H1 (cell line): ENCODE data around the gene MMP1. TPM values are rescaled to one million over a fixed set of nuclear protein-coding genes. Genes with fewer than 3 reads are reported as not detected.

Experiments
- CTCF ChIA-PET: fragments of 300-600 bp; sonication (Branson Sonifier 250); formaldehyde crosslinking; loops from one replicate; lab custom pipeline; 2021; ENCODE audit not compliant: partially characterized antibody; lab: Charles Lee
- POLR2A ChIA-PET: fragments of 300-600 bp; sonication (Branson Sonifier 250); formaldehyde crosslinking; loops from one replicate; lab custom pipeline; 2021; ENCODE audit warnings: inconsistent platforms; ENCODE audit not compliant: partially characterized antibody; lab: Charles Lee
- DNase-seq, 2 experiments: peaks; one replicate each; pipeline versions ENCODE4 v3.0.0 to v3.0.0-alpha.2; 2010 to 2022; ENCODE audit warnings: low spot score in 2 of 2, low read depth in 1 of 2, mixed read lengths in 1 of 2
- FAIRE-seq: peaks from 2 replicates; lab custom pipeline; 2011; peaks lifted over from hg19 to GRCh38; lab: Jason Lieb, UNC
- H2AFZ ChIP-seq: 2 replicates; pipeline ENCODE4 v1.8.1; 2012; ENCODE audit warnings: low read length, inconsistent platforms
- H2AK5ac ChIP-seq: 2 replicates; pipeline ENCODE4 v1.6.1; 2013; ENCODE audit warnings: low read depth, low read length
- H2BK120ac ChIP-seq: replicated peaks from 2 replicates; pipeline ENCODE3; 2013; ENCODE audit warnings: low read depth, low read length, inconsistent platforms
- H2BK12ac ChIP-seq: 2 replicates; pipeline ENCODE4 v1.6.1; 2013; ENCODE audit warnings: low read depth, low read length
- H2BK15ac ChIP-seq: 2 replicates; pipeline ENCODE4 v1.6.1; 2013; ENCODE audit warnings: low read length
- H2BK20ac ChIP-seq: 2 replicates; pipeline ENCODE4 v1.6.1; 2013; ENCODE audit warnings: low read length
- H2BK5ac ChIP-seq: 2 replicates; pipeline ENCODE4 v1.6.1; 2013; ENCODE audit warnings: low read depth, low read length
- H3K14ac ChIP-seq: 2 replicates; pipeline ENCODE4 v1.6.1; 2013; ENCODE audit warnings: inconsistent platforms; ENCODE audit not compliant: insufficient read length
- H3K18ac ChIP-seq: 2 replicates; pipeline ENCODE4 v1.6.1; 2013; ENCODE audit warnings: low read length; ENCODE audit errors: extremely low read depth
- H3K23ac ChIP-seq: 2 replicates; pipeline ENCODE4 v1.6.1; 2013; ENCODE audit warnings: inconsistent platforms; ENCODE audit not compliant: insufficient read length
- H3K23me2 ChIP-seq: 2 replicates; pipeline ENCODE4 v1.6.1; 2013; ENCODE audit warnings: low read depth, low read length
- H3K27ac ChIP-seq: 2 replicates; pipeline ENCODE4 v1.6.1; 2011; ENCODE audit warnings: low read depth, low read length, inconsistent platforms
- H3K27me3 ChIP-seq, 4 experiments: replicated peaks in 1 of 4; 1 replicate in 1 of 4; 2 replicates in 3 of 4; pipeline versions ENCODE4 v1.6.1 to v1.8.1; 2011 to 2013; ENCODE audit warnings: low read length in 3 of 4, mild to moderate bottlenecking in 3 of 4, inconsistent platforms in 2 of 4, mixed read lengths in 2 of 4, moderate library complexity in 1 of 4; ENCODE audit not compliant: control insufficient read depth in 3 of 4, insufficient read depth in 3 of 4; ENCODE audit errors: extremely low read depth in 1 of 4
- H3K36me3 ChIP-seq, 4 experiments: 2 replicates each; pipeline versions ENCODE4 v1.6.1 to v1.8.1; 2011 to 2013; ENCODE audit warnings: mild to moderate bottlenecking in 4 of 4, low read length in 3 of 4, moderate library complexity in 2 of 4, control low read depth in 1 of 4, inconsistent platforms in 1 of 4; ENCODE audit not compliant: insufficient read depth in 4 of 4, control insufficient read depth in 2 of 4
- H3K4ac ChIP-seq: replicated peaks from 2 replicates; pipeline ENCODE3; 2013; ENCODE audit warnings: low read length, low read depth, mixed read lengths, inconsistent platforms; ENCODE audit not compliant: insufficient read length
- H3K4me1 ChIP-seq, 4 experiments: replicated peaks in 1 of 4; 1 replicate in 1 of 4; 2 replicates in 3 of 4; pipeline versions ENCODE4 v1.6.1 to v1.8.1; 2011 to 2013; ENCODE audit warnings: low read length in 3 of 4, inconsistent platforms in 2 of 4, mixed read lengths in 1 of 4; ENCODE audit not compliant: insufficient read depth in 4 of 4, control insufficient read depth in 3 of 4
- H3K4me2 ChIP-seq, 2 experiments: 2 replicates each; pipeline versions ENCODE4 v1.6.1 to v1.8.1; 2011 to 2013; ENCODE audit warnings: low read depth in 2 of 2, low read length in 2 of 2, control low read depth in 1 of 2, inconsistent platforms in 1 of 2, mild to moderate bottlenecking in 1 of 2; ENCODE audit not compliant: insufficient read depth in 1 of 2
- H3K4me3 ChIP-seq, 4 experiments: fragments of 200-600, 300-600 bp in 1 of 4; sonication (generic), shearing (Covaris generic), sonication (Bioruptor Twin) in 1 of 4; 2 replicates each; pipeline versions ENCODE4 v1.5.1 to v1.8.1; 2011 to 2016; ENCODE audit warnings: low read length in 4 of 4, low read depth in 3 of 4, control low read depth in 2 of 4, inconsistent platforms in 2 of 4, mild to moderate bottlenecking in 2 of 4, mixed read lengths in 1 of 4, moderate library complexity in 1 of 4; ENCODE audit not compliant: insufficient read depth in 2 of 4; ENCODE audit errors: extremely low read depth in 1 of 4
- H3K56ac ChIP-seq: replicated peaks from 2 replicates; pipeline ENCODE3; 2013; ENCODE audit warnings: low read depth, mild to moderate bottlenecking, mixed read lengths, low read length, inconsistent platforms; ENCODE audit not compliant: insufficient read length
- H3K79me1 ChIP-seq: 2 replicates; pipeline ENCODE4 v1.6.1; 2013; ENCODE audit warnings: low read depth, low read length, control low read depth
- H3K79me2 ChIP-seq, 2 experiments: 2 replicates each; pipeline versions ENCODE4 v1.6.1 to v1.8.1; 2012 to 2013; ENCODE audit warnings: low read length in 2 of 2, mild to moderate bottlenecking in 2 of 2, inconsistent platforms in 1 of 2; ENCODE audit not compliant: insufficient read depth in 2 of 2, control insufficient read depth in 1 of 2
- H3K9ac ChIP-seq, 4 experiments: replicated peaks in 1 of 4; 1 replicate in 1 of 4; 2 replicates in 3 of 4; pipeline versions ENCODE4 v1.6.1 to v1.8.1; 2011 to 2013; ENCODE audit warnings: low read depth in 3 of 4, low read length in 3 of 4, control low read depth in 2 of 4, mild to moderate bottlenecking in 2 of 4, moderate library complexity in 2 of 4, inconsistent platforms in 1 of 4; ENCODE audit errors: extremely low read depth in 1 of 4
- H3K9me3 ChIP-seq, 2 experiments: 2 replicates each; pipeline versions ENCODE4 v1.6.1 to v1.8.1; 2012 to 2013; ENCODE audit warnings: mild to moderate bottlenecking in 2 of 2, moderate library complexity in 2 of 2, control low read depth in 1 of 2, inconsistent platforms in 1 of 2, low read depth in 1 of 2, low read length in 1 of 2, mixed read lengths in 1 of 2; ENCODE audit not compliant: insufficient read depth in 2 of 2
- H4K20me1 ChIP-seq, 2 experiments: replicated peaks in 1 of 2; 2 replicates each; pipeline versions ENCODE3 to v1.8.1; 2011 to 2013; ENCODE audit warnings: inconsistent platforms in 2 of 2, low read length in 2 of 2, mild to moderate bottlenecking in 1 of 2; ENCODE audit not compliant: insufficient read depth in 2 of 2, control insufficient read depth in 1 of 2
- H4K5ac ChIP-seq: 2 replicates; pipeline ENCODE4 v1.6.1; 2013; ENCODE audit warnings: low read length, low read depth, mixed read lengths, inconsistent platforms; ENCODE audit not compliant: insufficient read length
- H4K8ac ChIP-seq: 2 replicates; pipeline ENCODE4 v1.8.0; 2013; ENCODE audit warnings: mild to moderate bottlenecking, moderate library complexity, low read length, inconsistent platforms; ENCODE audit not compliant: insufficient read depth; ENCODE audit errors: extremely low read depth
- H4K91ac ChIP-seq: replicated peaks from 2 replicates; pipeline ENCODE3; 2013; ENCODE audit warnings: low read length, mixed read lengths, inconsistent platforms; ENCODE audit not compliant: insufficient read length
- BACH1 ChIP-seq: IDR thresholded peaks from 2 replicates; pipeline ENCODE4 v1.6.1; 2012; ENCODE audit warnings: low read length, improper control_type of control experiment
- CHD2 ChIP-seq: IDR thresholded peaks from 2 replicates; pipeline ENCODE4 v1.6.1; 2012; ENCODE audit warnings: low read length, improper control_type of control experiment
- GABPA ChIP-seq: IDR thresholded peaks from 2 replicates; pipeline ENCODE4 v1.6.1; 2011; ENCODE audit warnings: mild to moderate bottlenecking, low read length, moderate library complexity, borderline replicate concordance; ENCODE audit not compliant: insufficient read depth
- JUN ChIP-seq: IDR thresholded peaks from 2 replicates; pipeline ENCODE4 v1.6.1; 2011; ENCODE audit warnings: low read depth, mild to moderate bottlenecking, improper control_type of control experiment, low read length
- NANOG ChIP-seq: IDR thresholded peaks from 2 replicates; pipeline ENCODE4 v1.6.1; 2011; ENCODE audit warnings: low read length, low read depth, mild to moderate bottlenecking, inconsistent platforms; ENCODE audit not compliant: insufficient read depth, poor library complexity, severe bottlenecking
- POLR2A ChIP-seq, 2 experiments: IDR thresholded peaks; 1 replicate in 1 of 2; 2 replicates in 1 of 2; pipeline ENCODE4 v1.6.1; 2011; ENCODE audit warnings: low read depth in 2 of 2, low read length in 2 of 2, mild to moderate bottlenecking in 2 of 2; ENCODE audit errors: control extremely low read depth in 1 of 2
- SIRT6 ChIP-seq: IDR thresholded peaks from one replicate; pipeline ENCODE4 v1.7.1; 2012; ENCODE audit warnings: low read length, inconsistent platforms
- SUZ12 ChIP-seq: fragments of 200-600 bp; sonication (generic); IDR thresholded peaks from 2 replicates; pipeline ENCODE4 v1.6.1; 2012; ENCODE audit warnings: mild to moderate bottlenecking, inconsistent platforms, low read length, moderate library complexity, mixed read lengths
- TBP ChIP-seq: IDR thresholded peaks from 2 replicates; pipeline ENCODE4 v1.6.1; 2011; ENCODE audit warnings: low read depth, low read length, improper control_type of control experiment
- ZNF274 ChIP-seq: IDR thresholded peaks from 2 replicates; pipeline ENCODE4 v1.7.0; 2012; ENCODE audit warnings: low read length, borderline replicate concordance; ENCODE audit errors: extremely low read depth
- WGBS, 2 experiments: shearing (Covaris generic) in 1 of 2; methylation state at CpG; one replicate each; pipeline versions ENCODE4 v1.1.6 to v1.1.7; 2013 to 2015; ENCODE audit warnings: low lambda C conversion rate in 2 of 2, mixed read lengths in 2 of 2, inconsistent platforms in 1 of 2, low coverage in 1 of 2, missing lambda C conversion rate in 1 of 2; ENCODE audit not compliant: insufficient replicate concordance in 2 of 2, insufficient coverage in 1 of 2, insufficient read length in 1 of 2; ENCODE audit errors: extremely low coverage in 1 of 2, missing lambda C conversion rate in 1 of 2; 5-methylcytosine and 5-hydroxymethylcytosine counted together
- polyA plus RNA-seq, 7 experiments: library from polyadenylated mRNA; depleted of rRNA in 3 of 7; stranded (reverse) in 5 of 7; unstranded in 2 of 7; fragments of >200 nt in 5 of 7; fragments of 200-250 nt in 2 of 7; gene quantifications; 1 replicate in 5 of 7; 2 replicates in 1 of 7; 4 replicates in 1 of 7; pipeline versions ENCODE4 v1.2.1 to v1.2.3, GENCODE V29; 2011 to 2013; ENCODE audit warnings: missing spikeins in 2 of 7, mixed read lengths in 2 of 7
- total RNA-seq: library from RNA; stranded (reverse); fragmentation: NEBNext Ultra II Directional; extraction: Animal tissue kit (Norgen Biotek cat#: 25700); gene quantifications from 2 replicates; pipeline ENCODE4 v1.2.1, GENCODE V29; 2021

Gene MMP1
- total and polyA plus RNA-seq, 2 of the 8 experiments (the other 6 are each of a cell fraction or from before 2014, with no cell fraction given) = not detected

- DNase-seq (no peak), FAIRE-seq (no peak)
- no peak overlapping the region for H2BK5ac ChIP-seq
- H4K8ac ChIP-seq = no peak overlapping the region
- H3K4me2 ChIP-seq = no peak overlapping the region
- H3K4ac ChIP-seq = no peak overlapping the region
- no peak overlapping the region for H2BK20ac ChIP-seq
- no peak overlapping the region for H3K18ac ChIP-seq
- no peak overlapping the region for H3K14ac ChIP-seq
- H2BK120ac ChIP-seq = no peak overlapping the region
- H3K23ac ChIP-seq = no peak overlapping the region
- H4K5ac ChIP-seq = no peak overlapping the region
- no peak overlapping the region for H3K9ac ChIP-seq
- TF ChIP-seq SUZ12 (no peak), TBP (no peak), SIRT6 (no peak), GABPA (no peak), JUN (no peak), POLR2A (IDR thresholded peaks at IDR 0.05; ENCODE audit: control extremely low read depth in 1 of 2, low read depth in 2 of 2, low read length in 2 of 2) (no peak), ZNF274 (no peak), NANOG (no peak), BACH1 (no peak), CHD2 (no peak)
- no peak overlapping the region for H3K4me3 ChIP-seq
- WGBS, 2 experiments = 88% methylated on average over 4 of the region's 4 CpGs; no CpG with 5 or more reads in 1 of the 2 experiments
- no peaks in the 10 kb centered on the region for H3K79me1 ChIP-seq
- H3K56ac ChIP-seq = no peak overlapping the region
- no peaks in the 10 kb centered on the region for H3K4me1 ChIP-seq
- H2BK12ac ChIP-seq = no peak overlapping the region
- H3K79me2 ChIP-seq = no peaks in the 10 kb centered on the region
- no peak overlapping the region for H4K91ac ChIP-seq
- no peaks in the 10 kb centered on the region for H3K27me3 ChIP-seq
- H2AFZ ChIP-seq = no peak overlapping the region
- H3K9me3 ChIP-seq = no peaks in the 10 kb centered on the region
- H2BK15ac ChIP-seq = no peak overlapping the region
- H4K20me1 ChIP-seq = no peaks in the 10 kb centered on the region
- no peaks in the 10 kb centered on the region for H3K36me3 ChIP-seq
- H3K27ac ChIP-seq = no peak overlapping the region
- no peaks in the 10 kb centered on the region for H3K23me2 ChIP-seq
- ChIA-PET POLR2A (no interaction called here), CTCF (interaction anchor here (0.6 to 6.1 kb wide), 9 partner anchors 9 to 150 kb away, joined by 3 to 57 read pairs (median 3); partner anchors contain the start of gene MMP10)
- H2AK5ac ChIP-seq = no peak overlapping the region
Measured at GRCh38 chr11:102791271-102792036, 6.5 kb downstream of the MMP1 start.
